SK-N-MC (cell line): ENCODE measurements around the gene FAF2.

Source experiments
- EZH2 ChIP-seq: fragments of 200-600 bp; sonication (generic); IDR thresholded peaks from one replicate; pipeline ENCODE4 v1.6.1; 2017; ENCODE audit warnings: antibody characterized with exemption
- FOXP2 ChIP-seq: optimal IDR thresholded peaks from 2 replicates; pipeline ENCODE3; 2011; ENCODE audit warnings: mild to moderate bottlenecking, moderate library complexity; ENCODE audit not compliant: insufficient read depth; ENCODE audit errors: extremely low read length, control extremely low read depth
- POLR2AphosphoS5 ChIP-seq: IDR thresholded peaks from 2 replicates; pipeline ENCODE4 v1.6.1; 2012; ENCODE audit warnings: mild to moderate bottlenecking, low read depth, low read length, borderline replicate concordance

- TF ChIP-seq EZH2 (no peak), POLR2AphosphoS5 (no peak), FOXP2 (no peak)
Measured at GRCh38 chr5:176534640-176535039, 86.5 kb downstream of the FAF2 start.
